Activated CD8-positive, alpha-beta T cell treated with anti-CD3 and anti-CD28 coated beads for 36 hours (primary cell): ENCODE measurements around the gene FOSB. TPM values are rescaled to one million over a fixed set of nuclear protein-coding genes. Genes with fewer than 3 reads are reported as not detected.

Experiments used
- ATAC-seq: fragments of 200-7000 bp; cut with Tn5 transposase; one replicate; pipeline ENCODE4 v1.10.0; 2021; ENCODE audit warnings: mild to moderate bottlenecking, moderate library complexity
- CTCF ChIA-PET: fragments of 350-600 bp; sonication (Branson Sonifier 250); formaldehyde crosslinking; loops from one replicate; lab custom pipeline; 2021; ENCODE audit warnings: antibody characterized with exemption; lab: Charles Lee
- POLR2A ChIA-PET: fragments of 350-600 bp; sonication (Branson Sonifier 250); formaldehyde crosslinking; loops from one replicate; lab custom pipeline; 2021; ENCODE audit warnings: antibody characterized with exemption; lab: Charles Lee
- DNase-seq: peaks from one replicate; pipeline ENCODE4 v3.0.0-alpha.2; 2020
- H3K27ac Mint-ChIP-seq: one replicate; pipeline ENCODE4 v1.8.0; 2021; ENCODE audit warnings: mild to moderate bottlenecking, mixed read lengths
- H3K27me3 Mint-ChIP-seq: one replicate; pipeline ENCODE4 v1.8.0; 2021; ENCODE audit warnings: mixed read lengths
- H3K36me3 Mint-ChIP-seq: one replicate; pipeline ENCODE4 v1.8.0; 2021; ENCODE audit warnings: low read depth, mixed read lengths
- H3K4me1 Mint-ChIP-seq: one replicate; pipeline ENCODE4 v1.8.0; 2021; ENCODE audit warnings: low read depth, mixed read lengths
- H3K4me3 Mint-ChIP-seq: one replicate; pipeline ENCODE4 v1.8.0; 2021; ENCODE audit warnings: mild to moderate bottlenecking, moderate library complexity, mixed read lengths
- H3K9me3 Mint-ChIP-seq: one replicate; pipeline ENCODE4 v1.8.0; 2021; ENCODE audit warnings: mixed read lengths
- intact Hi-C: fragments of 100-400 bp; cut with micrococcal nuclease; formaldehyde crosslinking; loops from one replicate; pipeline ENCODE4 v1.10.0; 2022
- total RNA-seq, 2 experiments: library from RNA; stranded (reverse); gene quantifications; one replicate each; pipeline ENCODE4 v1.2.3, GENCODE V29; 2021
- TF ChIP-seq, protein P1 (sequence below): fragments of 200-600 bp; IDR thresholded peaks from one replicate; pipeline ENCODE4 v1.8.0; 2022; ENCODE audit warnings: antibody characterized with exemption, mild to moderate bottlenecking

Gene FOSB
- total RNA-seq, 2 experiments from 2014 or later, result 70.0 to 71.2 TPM

GRCh38 chr19:45476304-45476703 is 8.5 kb downstream of the FOSB start:
- POLR2A ChIA-PET, result interaction anchor here (0.5 kb wide), 1 partner anchor 37 kb away, joined by 3 read pairs; no protein-coding TSS in a partner anchor
- Mint-ChIP-seq H3K27ac (no peak overlapping the region), H3K4me1 (peaks cover 25% of the 10 kb centered on the region), H3K27me3 (peaks cover 6% of the 10 kb centered on the region), H3K36me3 (peaks cover 10% of the 10 kb centered on the region), H3K9me3 (no peaks in the 10 kb centered on the region), H3K4me3 (no peak overlapping the region)
- ATAC-seq (no peak), DNase-seq (no peak)
- TF ChIP-seq, protein P1, sequence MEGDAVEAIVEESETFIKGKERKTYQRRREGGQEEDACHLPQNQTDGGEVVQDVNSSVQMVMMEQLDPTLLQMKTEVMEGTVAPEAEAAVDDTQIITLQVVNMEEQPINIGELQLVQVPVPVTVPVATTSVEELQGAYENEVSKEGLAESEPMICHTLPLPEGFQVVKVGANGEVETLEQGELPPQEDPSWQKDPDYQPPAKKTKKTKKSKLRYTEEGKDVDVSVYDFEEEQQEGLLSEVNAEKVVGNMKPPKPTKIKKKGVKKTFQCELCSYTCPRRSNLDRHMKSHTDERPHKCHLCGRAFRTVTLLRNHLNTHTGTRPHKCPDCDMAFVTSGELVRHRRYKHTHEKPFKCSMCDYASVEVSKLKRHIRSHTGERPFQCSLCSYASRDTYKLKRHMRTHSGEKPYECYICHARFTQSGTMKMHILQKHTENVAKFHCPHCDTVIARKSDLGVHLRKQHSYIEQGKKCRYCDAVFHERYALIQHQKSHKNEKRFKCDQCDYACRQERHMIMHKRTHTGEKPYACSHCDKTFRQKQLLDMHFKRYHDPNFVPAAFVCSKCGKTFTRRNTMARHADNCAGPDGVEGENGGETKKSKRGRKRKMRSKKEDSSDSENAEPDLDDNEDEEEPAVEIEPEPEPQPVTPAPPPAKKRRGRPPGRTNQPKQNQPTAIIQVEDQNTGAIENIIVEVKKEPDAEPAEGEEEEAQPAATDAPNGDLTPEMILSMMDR, result no peak
- intact Hi-C loops, result loop anchor here (10.0 kb wide), 1 partner anchor 52 kb away; the partner anchor contains the start of gene ERCC1
- CTCF ChIA-PET, result interaction anchor here (1.0 to 6.4 kb wide), 5 partner anchors 9 to 46 kb away, joined by 4 to 270 read pairs (median 15); no protein-coding TSS in a partner anchor

DNA sequence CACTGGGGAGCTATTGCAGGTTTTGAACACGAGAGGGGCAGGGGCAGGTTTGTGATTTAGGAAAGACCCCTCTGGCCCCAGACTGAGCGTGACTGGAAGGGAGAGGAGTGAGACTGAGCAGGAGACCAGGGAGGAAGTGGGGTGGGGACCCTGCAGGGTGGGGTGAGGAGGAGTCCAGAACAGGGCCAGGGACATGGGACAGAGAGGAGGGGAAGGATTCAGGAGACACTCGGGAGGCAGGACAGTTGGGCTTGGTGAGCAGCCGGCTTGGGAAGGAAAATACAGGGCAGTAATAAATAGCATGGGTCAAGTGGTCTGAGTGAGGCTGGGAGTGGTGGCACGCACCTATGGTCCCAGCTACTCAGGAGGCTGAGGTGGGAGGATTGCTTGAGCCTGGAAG is 9.4 kb downstream of the FOSB start:
- ATAC-seq (no peak), DNase-seq (no peak)
- H3K27me3 Mint-ChIP-seq, result peaks cover 6% of the 10 kb centered on the region
- TF ChIP-seq, protein P1, result no peak
- ChIA-PET POLR2A (interaction anchor here (0.5 to 2.6 kb wide), 5 partner anchors 8 to 71 kb away, joined by 3 to 29 read pairs (median 3); partner anchors contain the start of gene FOSB), CTCF (interaction anchor here (1.0 to 6.4 kb wide), 7 partner anchors 8 to 47 kb away, joined by 4 to 270 read pairs (median 15); partner anchors contain the start of gene FOSB)
- peak overlapping the region; percentile 55 for H3K27ac Mint-ChIP-seq
- no peaks in the 10 kb centered on the region for H3K9me3 Mint-ChIP-seq
- peaks cover 6% of the 10 kb centered on the region for H3K36me3 Mint-ChIP-seq
- intact Hi-C loops, result loop anchor here (10.0 kb wide), 1 partner anchor 52 kb away; the partner anchor contains the start of gene ERCC1
- H3K4me3 Mint-ChIP-seq, result peak overlapping the region; percentile 28
- H3K4me1 Mint-ChIP-seq, result peaks cover 22% of the 10 kb centered on the region

GRCh38 chr19:45477713-45478453 is 10.1 kb downstream of the FOSB start:
- H3K4me1 Mint-ChIP-seq, result peaks cover 18% of the 10 kb centered on the region
- TF ChIP-seq, protein P1, result peak; percentile 45

DNA sequence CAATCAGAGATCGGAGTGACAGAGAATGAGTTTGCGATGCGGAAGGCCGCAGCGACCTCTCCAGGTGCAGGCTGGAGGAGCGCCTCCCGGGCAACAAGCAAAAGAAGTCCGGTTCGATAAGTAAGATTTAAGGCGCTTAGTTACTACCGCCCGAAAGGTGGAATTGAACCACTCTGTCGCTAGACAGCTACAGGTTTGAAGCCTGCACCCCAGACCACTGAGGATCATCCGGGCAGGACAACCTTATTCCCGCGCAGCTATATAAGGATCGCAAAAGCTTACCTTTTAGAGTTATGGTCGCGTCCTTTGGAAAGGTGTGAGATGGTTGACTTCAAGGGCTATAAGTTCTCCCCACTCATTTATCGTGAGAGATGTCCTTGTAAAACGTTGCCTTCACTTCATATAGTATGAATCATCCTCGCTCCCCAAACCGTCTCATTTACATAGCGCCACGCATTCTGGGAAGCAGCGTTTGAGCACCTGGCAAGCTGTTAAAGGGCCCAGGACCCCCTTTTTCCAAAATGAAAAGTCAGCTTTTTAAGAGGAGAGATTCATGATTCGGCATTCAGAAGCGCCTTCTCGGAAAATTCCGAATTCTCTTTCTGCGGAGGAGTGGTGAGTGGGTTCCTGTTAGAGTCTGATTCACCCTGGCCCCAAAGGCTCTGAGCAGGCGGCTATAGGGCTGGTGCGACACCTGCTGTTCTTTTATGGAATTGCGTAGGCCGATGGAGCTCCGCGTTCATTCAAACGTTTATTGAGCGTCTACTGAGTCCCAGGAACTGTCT is 10.8 kb downstream of the FOSB start:
- Mint-ChIP-seq H3K4me1 (peaks cover 18% of the 10 kb centered on the region), H3K4me3 (peak overlapping the region; percentile 58), H3K27ac (peak overlapping the region; percentile 95), H3K36me3 (no peaks in the 10 kb centered on the region), H3K9me3 (no peaks in the 10 kb centered on the region), H3K27me3 (peaks cover 1% of the 10 kb centered on the region)
- DNase-seq (peak; percentile 96), ATAC-seq (peak; percentile 86)
- TF ChIP-seq, protein P1, result peak; percentile 71
- ChIA-PET CTCF (interaction anchor here (0.6 to 6.4 kb wide), 46 partner anchors 10 to 400 kb away, joined by 3 to 270 read pairs (median 5); partner anchors contain the start of genes ERCC1, FOSB, GEMIN7 and PPM1N), POLR2A (interaction anchor here (0.7 to 2.6 kb wide), 17 partner anchors 9 to 291 kb away, joined by 3 to 29 read pairs (median 4); partner anchors contain the start of gene FOSB)
- intact Hi-C loops, result loop anchor here (1.0 to 10.0 kb wide), 2 partner anchors 39 to 54 kb away; partner anchors contain the start of gene ERCC1

More at GRCh38 chr19:45477713-45478453, 10.1 kb downstream of the FOSB start:
- intact Hi-C loops, result loop anchor here (1.0 to 10.0 kb wide), 2 partner anchors 39 to 53 kb away; partner anchors contain the start of gene ERCC1
- peak; percentile 8 for ATAC-seq
- ChIA-PET POLR2A (interaction anchor here (0.6 to 2.6 kb wide), 15 partner anchors 8 to 292 kb away, joined by 3 to 29 read pairs (median 4); partner anchors contain the start of gene FOSB), CTCF (interaction anchor here (0.9 to 6.4 kb wide), 31 partner anchors 8 to 399 kb away, joined by 3 to 270 read pairs (median 6); partner anchors contain the start of genes ERCC1, FOSB, GEMIN7 and PPP1R13L)
- peaks cover 3% of the 10 kb centered on the region for H3K27me3 Mint-ChIP-seq
- peak overlapping the region; percentile 95 for H3K27ac Mint-ChIP-seq
- DNase-seq, result peak; percentile 52
- H3K9me3 Mint-ChIP-seq, result no peaks in the 10 kb centered on the region
- H3K36me3 Mint-ChIP-seq, result peaks cover 1% of the 10 kb centered on the region
- H3K4me3 Mint-ChIP-seq, result peak overlapping the region; percentile 58
